IMR-90 (cell line): ENCODE measurements around the gene COL4A2. TPM values are rescaled to one million over a fixed set of nuclear protein-coding genes. Genes with fewer than 3 reads are reported as not detected.

Experiments
- ATAC-seq: fragments of 200-7000 bp; cut with Tn5 transposase; 2 replicates; pipeline ENCODE4 v1.9.1; 2020; ENCODE audit warnings: low read depth, mild to moderate bottlenecking, moderate library complexity
- BruUV-seq: library from RNA; stranded (reverse); fragments of 400-500 nt; replicated peaks from 2 replicates; lab custom pipeline; 2021; lab: Mats Ljungman, UMichigan
- CTCF ChIA-PET: fragments of 300-600 bp; formaldehyde crosslinking; extraction: SDS; loops from one replicate; lab custom pipeline; 2021; ENCODE audit warnings: antibody characterized with exemption; lab: Yijun Ruan, JAX
- POLR2A ChIA-PET: fragments of 300-600 bp; sonication (Branson Sonifier 250); formaldehyde crosslinking; loops from one replicate; lab custom pipeline; 2022; ENCODE audit warnings: antibody characterized with exemption; ENCODE audit not compliant: unreplicated experiment; lab: Charles Lee
- DNase-seq: peaks from one replicate; pipeline ENCODE4 v3.0.0; 2013
- H2AFZ ChIP-seq: replicated peaks from 2 replicates; pipeline ENCODE3; 2013; ENCODE audit warnings: low read length, mild to moderate bottlenecking; ENCODE audit not compliant: poor library complexity
- H2AK5ac ChIP-seq: 2 replicates; pipeline ENCODE4 v1.6.1; 2013; ENCODE audit warnings: low read depth, low read length, inconsistent platforms
- H2AK9ac ChIP-seq: replicated peaks from 2 replicates; pipeline ENCODE3; 2013; ENCODE audit warnings: mild to moderate bottlenecking, low read depth, low read length, moderate library complexity; ENCODE audit not compliant: poor library complexity
- H2BK120ac ChIP-seq: 2 replicates; pipeline ENCODE4 v1.6.1; 2013; ENCODE audit warnings: low read depth, low read length, inconsistent platforms
- H2BK15ac ChIP-seq: 3 replicates; pipeline ENCODE4 v1.6.1; 2013; ENCODE audit warnings: low read depth, low read length, inconsistent platforms
- H2BK20ac ChIP-seq: 2 replicates; pipeline ENCODE4 v1.6.1; 2013; ENCODE audit warnings: low read depth, mild to moderate bottlenecking, inconsistent platforms, low read length, moderate library complexity
- H2BK5ac ChIP-seq: 2 replicates; pipeline ENCODE4 v1.6.1; 2013; ENCODE audit warnings: mild to moderate bottlenecking, low read depth, low read length, inconsistent platforms; ENCODE audit not compliant: poor library complexity, severe bottlenecking
- H3K14ac ChIP-seq: replicated peaks from 2 replicates; pipeline ENCODE4 v1.6.1; 2013; ENCODE audit warnings: low read depth, low read length, inconsistent platforms
- H3K18ac ChIP-seq: 2 replicates; pipeline ENCODE4 v1.6.1; 2013; ENCODE audit warnings: low read depth, low read length, control low read depth
- H3K23ac ChIP-seq: 2 replicates; pipeline ENCODE4 v1.6.1; 2013; ENCODE audit warnings: low read depth, low read length, inconsistent platforms
- H3K27ac ChIP-seq: 2 replicates; pipeline ENCODE4 v1.5.1; 2013; ENCODE audit warnings: mild to moderate bottlenecking, control low read depth, low read length; ENCODE audit not compliant: insufficient read depth
- H3K27me3 ChIP-seq: 2 replicates; pipeline ENCODE4 v1.6.1; 2013; ENCODE audit warnings: low read length; ENCODE audit not compliant: control insufficient read depth, insufficient read depth
- H3K36me3 ChIP-seq: 2 replicates; pipeline ENCODE4 v1.6.1; 2013; ENCODE audit warnings: low read length, mixed read lengths; ENCODE audit not compliant: control insufficient read depth, insufficient read depth
- H3K4ac ChIP-seq: 2 replicates; pipeline ENCODE4 v1.6.1; 2013; ENCODE audit warnings: low read depth, low read length, inconsistent platforms
- H3K4me1 ChIP-seq: 2 replicates; pipeline ENCODE4 v1.6.1; 2013; ENCODE audit warnings: low read length, mixed read lengths; ENCODE audit not compliant: control insufficient read depth, insufficient read depth
- H3K4me2 ChIP-seq: 2 replicates; pipeline ENCODE4 v1.6.1; 2013; ENCODE audit warnings: low read depth, mild to moderate bottlenecking, control low read depth, low read length, moderate library complexity
- H3K4me3 ChIP-seq: 2 replicates; pipeline ENCODE4 v1.5.1; 2013; ENCODE audit warnings: low read depth, mild to moderate bottlenecking, control low read depth, low read length, moderate library complexity; ENCODE audit not compliant: insufficient read depth
- H3K56ac ChIP-seq: 2 replicates; pipeline ENCODE4 v1.6.1; 2013; ENCODE audit warnings: low read length, inconsistent platforms; ENCODE audit not compliant: insufficient read depth; ENCODE audit errors: extremely low read depth
- H3K79me1 ChIP-seq, 2 experiments: 2 replicates each; pipeline ENCODE4 v1.6.1; 2013; ENCODE audit warnings: low read length in 2 of 2, inconsistent platforms in 1 of 2, low read depth in 1 of 2
- H3K9ac ChIP-seq: 2 replicates; pipeline ENCODE4 v1.6.1; 2013; ENCODE audit warnings: low read depth, low read length, control low read depth
- H3K9me1 ChIP-seq: 2 replicates; pipeline ENCODE4 v1.6.1; 2013; ENCODE audit warnings: low read length, inconsistent platforms; ENCODE audit not compliant: insufficient read depth
- H3K9me3 ChIP-seq: 2 replicates; pipeline ENCODE4 v1.6.1; 2013; ENCODE audit warnings: low read length; ENCODE audit not compliant: control insufficient read depth, insufficient read depth
- H4K20me1 ChIP-seq: 2 replicates; pipeline ENCODE4 v1.6.1; 2013; ENCODE audit warnings: low read length, inconsistent platforms; ENCODE audit not compliant: insufficient read depth
- H4K5ac ChIP-seq: 2 replicates; pipeline ENCODE4 v1.6.1; 2013; ENCODE audit warnings: mild to moderate bottlenecking, low read depth, low read length, control low read depth
- H4K8ac ChIP-seq, 2 experiments: 2 replicates each; pipeline ENCODE4 v1.6.1; 2013; ENCODE audit warnings: low read depth in 2 of 2, low read length in 2 of 2, control low read depth in 1 of 2, inconsistent platforms in 1 of 2
- H4K91ac ChIP-seq: 2 replicates; pipeline ENCODE4 v1.6.1; 2013; ENCODE audit warnings: low read depth, low read length, inconsistent platforms; ENCODE audit not compliant: insufficient read depth
- BHLHE40 ChIP-seq: fragments of 150-350 bp; IDR thresholded peaks from 2 replicates; pipeline ENCODE4 v1.6.1; 2016; ENCODE audit warnings: mild to moderate bottlenecking, low read depth, low read length
- CHD1 ChIP-seq: IDR thresholded peaks from 2 replicates; pipeline ENCODE4 v1.6.1; 2012; ENCODE audit warnings: low read depth, low read length, improper control_type of control experiment
- CTCF ChIP-seq: conservative IDR thresholded peaks from 2 replicates; pipeline ENCODE4 v1.5.1; 2012; ENCODE audit warnings: mild to moderate bottlenecking, low read depth, low read length, improper control_type of control experiment
- ELK1 ChIP-seq: fragments of 150-350 bp; IDR thresholded peaks from 2 replicates; pipeline ENCODE4 v1.6.1; 2016; ENCODE audit warnings: low read depth, mild to moderate bottlenecking, low read length, moderate library complexity, borderline replicate concordance
- FOS ChIP-seq: fragments of 150-350 bp; IDR thresholded peaks from 2 replicates; pipeline ENCODE4 v1.6.1; 2016; ENCODE audit warnings: low read depth, low read length
- MAFK ChIP-seq: IDR thresholded peaks from 2 replicates; pipeline ENCODE4 v1.6.1; 2012; ENCODE audit warnings: low read depth, low read length, improper control_type of control experiment
- MAZ ChIP-seq: IDR thresholded peaks from 2 replicates; pipeline ENCODE4 v1.6.1; 2012; ENCODE audit warnings: low read depth, mild to moderate bottlenecking, low read length, improper control_type of control experiment, moderate library complexity, borderline replicate concordance
- MXI1 ChIP-seq: IDR thresholded peaks from 2 replicates; pipeline ENCODE4 v1.6.1; 2012; ENCODE audit warnings: low read depth, mild to moderate bottlenecking, low read length, moderate library complexity, borderline replicate concordance
- RFX5 ChIP-seq: IDR thresholded peaks from 2 replicates; pipeline ENCODE4 v1.8.0; 2012; ENCODE audit warnings: low read depth, mild to moderate bottlenecking, low read length, moderate library complexity
- USF2 ChIP-seq: fragments of 150-350 bp; IDR thresholded peaks from 2 replicates; pipeline ENCODE4 v1.6.1; 2017; ENCODE audit warnings: mild to moderate bottlenecking, antibody characterized with exemption, low read length, low read depth
- WGBS, 2 experiments: methylation state at CpG; one replicate each; pipeline versions ENCODE4 v1.1.5 to v1.1.7; 2013; ENCODE audit warnings: missing lambda C conversion rate in 2 of 2; ENCODE audit not compliant: insufficient read length in 1 of 2; ENCODE audit errors: extremely low coverage in 2 of 2; 5-methylcytosine and 5-hydroxymethylcytosine counted together
- dilution Hi-C: fragments of 300-500 bp; cut with HindIII; formaldehyde crosslinking; loops from one replicate; pipeline ENCODE4 v1.14.3; 2018; ENCODE audit warnings: low sequenced_read_pairs; ENCODE audit not compliant: unreplicated experiment
- in situ Hi-C: fragments of 300-500 bp; cut with MboI; formaldehyde crosslinking; loops from 3 replicates; pipeline ENCODE4 v1.14.3; 2019; ENCODE audit warnings: low sequenced_read_pairs, inconsistent platforms, mixed read lengths
- intact Hi-C: fragments of 100-400 bp; cut with micrococcal nuclease; formaldehyde crosslinking; loops from 2 replicates; pipeline ENCODE4 v1.10.0; 2022
- polyA plus RNA-seq, 3 experiments: library from polyadenylated mRNA; depleted of rRNA; stranded (reverse); fragments of >200 nt; gene quantifications; 2 replicates each; pipeline ENCODE4 v1.2.3, GENCODE V29; 2012; ENCODE audit warnings: low replicate concordance in 1 of 3
- total RNA-seq: library from RNA; depleted of rRNA; stranded (reverse); fragments of >200 nt; gene quantifications from 2 replicates; pipeline ENCODE4 v1.2.3, GENCODE V29; 2012

The COL4A2 gene
- total and polyA plus RNA-seq, 2 of the 4 experiments (the other 2 are of a cell fraction): 90.7 to 457 TPM

GRCh38 chr13:110503037-110503901 lies 196.2 kb downstream of the COL4A2 start:
- no peak overlapping the region for H3K4ac ChIP-seq
- peaks cover 14% of the 10 kb centered on the region for H3K9me1 ChIP-seq
- H3K27ac ChIP-seq: peak overlapping the region; percentile 28; the same call in 1 of the 2 replicates
- no peaks in the 10 kb centered on the region for H3K9me3 ChIP-seq
- H3K4me3 ChIP-seq: no peak overlapping the region
- H3K79me1 ChIP-seq: peaks cover 20 to 32% of the 10 kb centered on the region in 2 experiments
- H3K56ac ChIP-seq: no peak overlapping the region
- H2AFZ ChIP-seq: no peak overlapping the region
- BruUV-seq: TSS peak; percentile 89
- ATAC-seq: no peak
- dilution Hi-C loops (no loop called here), in situ Hi-C loops (no loop called here), intact Hi-C loops (no loop called here)
- peak; percentile 12 for DNase-seq
- H4K91ac ChIP-seq: no peak overlapping the region
- no peak overlapping the region for H4K5ac ChIP-seq
- no peak overlapping the region for H2BK120ac ChIP-seq
- TF ChIP-seq CTCF (no peak), FOS (no peak), MXI1 (no peak), MAZ (no peak), CHD1 (no peak), BHLHE40 (no peak), MAFK (no peak), RFX5 (no peak), ELK1 (no peak), USF2 (no peak)
- no peak overlapping the region for H2AK5ac ChIP-seq
- H3K36me3 ChIP-seq: peaks cover 93% of the 10 kb centered on the region
- no peak overlapping the region for H2BK20ac ChIP-seq
- H3K27me3 ChIP-seq: no peaks in the 10 kb centered on the region
- no peak overlapping the region for H3K14ac ChIP-seq
- CTCF ChIA-PET: no interaction called here
- H4K8ac ChIP-seq: no peak overlapping the region
- H3K9ac ChIP-seq: no peak overlapping the region
- 72% methylated on average over 7 of the region's 20 CpGs; no CpG with 5 or more reads in 1 of the 2 experiments for WGBS, 2 experiments
- H3K18ac ChIP-seq: no peak overlapping the region
- H2BK15ac ChIP-seq: no peak overlapping the region
- peak overlapping the region; percentile 68 for H2BK5ac ChIP-seq
- POLR2A ChIA-PET: no interaction called here
- H3K4me2 ChIP-seq: no peak overlapping the region
- H4K20me1 ChIP-seq: peaks cover 10% of the 10 kb centered on the region; the same call in 1 of the 2 replicates
- peaks cover 11% of the 10 kb centered on the region for H3K4me1 ChIP-seq
- no peak overlapping the region for H2AK9ac ChIP-seq
- H3K23ac ChIP-seq: no peak overlapping the region
